Measurements from ENCODE around the gene LRRC36.

Gene LRRC36

GRCh38 chr16:67294171-67294757, 32.4 kb upstream of the LRRC36 start:
- no peak for DNase-seq (ENCODE audit: low spot score)

- DNase-seq (ENCODE audit: low spot score), result no peak
These were observed 31.7 kb upstream of the LRRC36 start for GRCh38 chr16:67294938-67295361.

GRCh38 chr16:67296420-67296819, 30.2 kb upstream of the LRRC36 start:
- peak; percentile 41 for DNase-seq (ENCODE audit: low spot score)

GRCh38 chr16:67298277-67298676, 28.3 kb upstream of the LRRC36 start:
- no peak for DNase-seq (ENCODE audit: low spot score)

- DNase-seq (ENCODE audit: low spot score), result no peak
These were observed 27.3 kb upstream of the LRRC36 start for GRCh38 chr16:67299269-67299668.

- no peak for DNase-seq (ENCODE audit: low spot score)
These were observed 25.4 kb upstream of the LRRC36 start for GRCh38 chr16:67301080-67301782.

- DNase-seq (ENCODE audit: low spot score), result no peak
These were observed 24.5 kb upstream of the LRRC36 start for GRCh38 chr16:67302076-67302475.

GRCh38 chr16:67302970-67303369, 23.6 kb upstream of the LRRC36 start:
- no peak for DNase-seq (ENCODE audit: low spot score)

- no peak for DNase-seq (ENCODE audit: low spot score)
These were observed 22.6 kb upstream of the LRRC36 start for GRCh38 chr16:67304020-67304419.

GRCh38 chr16:67305216-67306071, 21.2 kb upstream of the LRRC36 start:
- DNase-seq (ENCODE audit: low spot score), result no peak

GRCh38 chr16:67310561-67310960, 16.1 kb upstream of the LRRC36 start:
- no peak for DNase-seq (ENCODE audit: low spot score)

GRCh38 chr16:67311607-67312488, 14.8 kb upstream of the LRRC36 start:
- peak; percentile 36 for DNase-seq (ENCODE audit: low spot score)

- DNase-seq (ENCODE audit: low spot score), result no peak
These were observed 13.9 kb upstream of the LRRC36 start for GRCh38 chr16:67312719-67313118.

GRCh38 chr16:67317853-67318252, 8.8 kb upstream of the LRRC36 start:
- DNase-seq (ENCODE audit: low spot score), result no peak

- DNase-seq (ENCODE audit: low spot score), result no peak
These were observed 522 bp upstream of the LRRC36 start for GRCh38 chr16:67326115-67326471.

GRCh38 chr16:67327743-67328142, 1.1 kb downstream of the LRRC36 start:
- DNase-seq (ENCODE audit: low spot score), result no peak

- DNase-seq (ENCODE audit: low spot score), result no peak
These were observed 3.3 kb downstream of the LRRC36 start for GRCh38 chr16:67329901-67330300.

GRCh38 chr16:67333315-67333714, 6.7 kb downstream of the LRRC36 start:
- no peak for DNase-seq (ENCODE audit: low spot score)

GRCh38 chr16:67336116-67336515, 9.5 kb downstream of the LRRC36 start:
- no peak for DNase-seq (ENCODE audit: low spot score)

- DNase-seq (ENCODE audit: low spot score), result no peak
These were observed 10.0 kb downstream of the LRRC36 start for GRCh38 chr16:67336648-67337047.

GRCh38 chr16:67339453-67339852, 12.8 kb downstream of the LRRC36 start:
- DNase-seq (ENCODE audit: low spot score), result no peak

- no peak for DNase-seq (ENCODE audit: low spot score)
These were observed 14.6 kb downstream of the LRRC36 start for GRCh38 chr16:67341250-67341649.
